ENCODE results near the gene TPH2. TPM values are rescaled to one million over a fixed set of nuclear protein-coding genes. Genes with fewer than 3 reads are reported as not detected.

TPH2 gene
- total RNA-seq, 1 experiment from 2014 or later: not detected

- H3K27me3 ChIP-seq (ENCODE audit: control insufficient read depth, insufficient read depth, low read length): no peaks in the 10 kb centered on the region
- ChIA-PET POLR2A (no interaction called here), CTCF (no interaction called here)
- no peak overlapping the region for H3K27ac ChIP-seq (ENCODE audit: low read length)
- no peaks in the 10 kb centered on the region for H3K4me1 ChIP-seq (ENCODE audit: control insufficient read depth, insufficient read depth, low read length)
- DNase-seq (ENCODE audit: low read depth, low spot score) (no peak), ATAC-seq (no peak)
- TF ChIP-seq CTCF (IDR thresholded peaks at IDR 0.05): no peak
- no peak for TF ChIP-seq SIN3A (IDR thresholded peaks at IDR 0.05; ENCODE audit: borderline replicate concordance, insufficient read depth, low read depth, low read length)
- no peak for TF ChIP-seq REST (IDR thresholded peaks at IDR 0.05; ENCODE audit: insufficient read depth in 1 of 2, low read depth in 2 of 2, low read length in 1 of 2)
- no peak for TF ChIP-seq TCF7L2 (IDR thresholded peaks at IDR 0.05; ENCODE audit: low read depth, low read length)
- TF ChIP-seq POLR2AphosphoS5 (IDR thresholded peaks at IDR 0.05; ENCODE audit: low read depth, low read length): no peak
- no peak overlapping the region for H3K4me3 ChIP-seq (ENCODE audit: low read depth in 2 of 2, low read length in 2 of 2)
- no TSS peak for BruUV-seq (replicated peaks)
- H3K9me3 ChIP-seq (ENCODE audit: control insufficient read depth, insufficient read depth, low read depth, low read length): no peaks in the 10 kb centered on the region
- intact Hi-C loops (cut with micrococcal nuclease; ENCODE audit: unreplicated experiment) (no loop called here), in situ Hi-C loops (cut with HindIII; ENCODE audit: low pct_unique_long_range_greater_than_20kb, low sequenced_read_pairs) (no loop called here)
- H3K36me3 ChIP-seq (ENCODE audit: control insufficient read depth, insufficient read depth, low read length): no peaks in the 10 kb centered on the region
These were observed 137.4 kb downstream of the TPH2 start for GRCh38 chr12:72075891-72076557.

DNA sequence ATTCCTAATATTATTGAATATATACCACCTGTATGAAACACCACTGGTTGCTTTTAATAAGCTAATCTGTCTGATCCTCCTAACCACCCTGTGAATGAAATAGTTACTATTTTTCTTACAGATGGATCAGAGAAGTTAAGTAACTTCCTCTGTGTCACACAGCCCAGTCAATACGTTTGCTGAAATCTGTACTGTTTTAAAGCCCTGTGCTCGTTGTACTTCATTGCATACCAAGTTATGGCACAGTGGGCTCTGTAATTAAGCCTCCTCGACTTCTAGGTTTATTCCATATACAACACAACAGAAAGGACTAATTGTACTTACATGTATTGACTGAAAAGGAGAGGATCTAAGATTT lies 137.9 kb downstream of the TPH2 start:
- Histone ChIP-seq H3K4me3 (ENCODE audit: low read depth in 2 of 2, low read length in 2 of 2) (no peak overlapping the region), H3K9me3 (ENCODE audit: control insufficient read depth, insufficient read depth, low read depth, low read length) (no peaks in the 10 kb centered on the region), H3K4me1 (ENCODE audit: control insufficient read depth, insufficient read depth, low read length) (no peaks in the 10 kb centered on the region), H3K27ac (ENCODE audit: low read length) (no peak overlapping the region), H3K36me3 (ENCODE audit: control insufficient read depth, insufficient read depth, low read length) (no peaks in the 10 kb centered on the region), H3K27me3 (ENCODE audit: control insufficient read depth, insufficient read depth, low read length) (no peaks in the 10 kb centered on the region)
- in situ Hi-C loops (cut with HindIII; ENCODE audit: low pct_unique_long_range_greater_than_20kb, low sequenced_read_pairs): no loop called here
- BruUV-seq (replicated peaks): no TSS peak
- TF ChIP-seq TCF7L2 (IDR thresholded peaks at IDR 0.05; ENCODE audit: low read depth, low read length) (no peak), REST (IDR thresholded peaks at IDR 0.05; ENCODE audit: insufficient read depth in 1 of 2, low read depth in 2 of 2, low read length in 1 of 2) (no peak)
- DNase-seq (ENCODE audit: low read depth, low spot score): no peak
- intact Hi-C loops (cut with micrococcal nuclease; ENCODE audit: unreplicated experiment): no loop called here
- CTCF ChIA-PET: no interaction called here
- ATAC-seq: no peak
- POLR2A ChIA-PET: no interaction called here
